HepG2 (cell line): ENCODE results near the gene TRANK1. TPM values are rescaled to one million over a fixed set of nuclear protein-coding genes. Genes with fewer than 3 reads are reported as not detected.

Experiments
- HES4 ChIP-seq: sonication (generic); formaldehyde crosslinking; IDR thresholded peaks from 2 replicates; pipeline ENCODE4 v1.9.0; 2021; ENCODE audit warnings: mild to moderate bottlenecking, missing genetic modification reagents, borderline replicate concordance
- KAT2B ChIP-seq: fragments of 150-350 bp; IDR thresholded peaks from 2 replicates; pipeline ENCODE4 v1.6.1; 2014; ENCODE audit warnings: low read depth, low read length, borderline replicate concordance
- PRMT3 ChIP-seq: sonication (generic); formaldehyde crosslinking; IDR thresholded peaks from 2 replicates; pipeline ENCODE4 v1.8.1; 2022; ENCODE audit warnings: low read depth, mild to moderate bottlenecking, moderate library complexity, missing genetic modification reagents, borderline replicate concordance
- STAG1 ChIP-seq: sonication (generic); formaldehyde crosslinking; IDR thresholded peaks from 2 replicates; pipeline ENCODE4 v1.4.0; 2020; ENCODE audit warnings: missing genetic modification reagents
- TBL1XR1 ChIP-seq: fragments of 150-350 bp; IDR thresholded peaks from 2 replicates; pipeline ENCODE4 v1.6.1; 2014; ENCODE audit warnings: borderline replicate concordance, low read length; ENCODE audit not compliant: partially characterized antibody
- TSC22D2 ChIP-seq: sonication (generic); formaldehyde crosslinking; IDR thresholded peaks from 2 replicates; pipeline ENCODE4 v1.5.1; 2020; ENCODE audit warnings: missing genetic modification reagents, mild to moderate bottlenecking, borderline replicate concordance
- ZNF205 ChIP-seq: IDR thresholded peaks from 2 replicates; pipeline ENCODE4 v1.6.1; 2018; ENCODE audit warnings: missing biosample characterization, missing genetic modification reagents
- ZNF33B ChIP-seq: sonication (generic); formaldehyde crosslinking; IDR thresholded peaks from 2 replicates; pipeline ENCODE4 v1.5.1; 2020; ENCODE audit warnings: mild to moderate bottlenecking, missing genetic modification reagents
- ZNF441 ChIP-seq: sonication (generic); formaldehyde crosslinking; IDR thresholded peaks from 2 replicates; pipeline ENCODE4 v1.7.0; 2021; ENCODE audit warnings: missing genetic modification reagents, borderline replicate concordance
- ZNF570 ChIP-seq: sonication (generic); formaldehyde crosslinking; IDR thresholded peaks from 2 replicates; pipeline ENCODE4 v1.4.0; 2020; ENCODE audit warnings: mild to moderate bottlenecking, missing genetic modification reagents, borderline replicate concordance
- ZNF644 ChIP-seq: IDR thresholded peaks from 2 replicates; pipeline ENCODE4 v1.6.1; 2016; ENCODE audit warnings: low read depth
- ZNF75D ChIP-seq: sonication (generic); formaldehyde crosslinking; IDR thresholded peaks from 2 replicates; pipeline ENCODE4 v1.8.1; 2023; ENCODE audit warnings: missing genetic modification reagents, mild to moderate bottlenecking, borderline replicate concordance
- ZNF792 ChIP-seq: IDR thresholded peaks from 2 replicates; pipeline ENCODE4 v1.6.1; 2016
- polyA plus RNA-seq, 8 experiments: library from polyadenylated mRNA; depleted of rRNA in 3 of 8; stranded (reverse) in 7 of 8; unstranded in 1 of 8; fragments of >200 nt; fragmentation: Illumina TruSeq in 4 of 8; extraction: Trizol in 4 of 8; gene quantifications; 2 replicates each; pipeline versions ENCODE4 v1.2.1 to v1.2.3, GENCODE V29; 2011 to 2016; ENCODE audit warnings: low read depth in 4 of 8, missing spikeins in 1 of 8, mixed read lengths in 1 of 8; ENCODE audit not compliant: insufficient read depth in 1 of 8
- total RNA-seq, 5 experiments: library from RNA; depleted of rRNA; stranded (reverse); fragments of >200 nt; fragmentation: Illumina TruSeq; extraction: Trizol; gene quantifications; 2 replicates each; pipeline ENCODE4 v1.2.3, GENCODE V29; 2016; ENCODE audit warnings: low read depth in 1 of 5
- TF ChIP-seq, protein P1 (sequence below): sonication (generic); formaldehyde crosslinking; IDR thresholded peaks from 2 replicates; pipeline ENCODE4 v1.4.0; 2020; ENCODE audit warnings: mild to moderate bottlenecking, missing genetic modification reagents
- TF ChIP-seq, protein P2 (sequence below): sonication (generic); formaldehyde crosslinking; IDR thresholded peaks from 2 replicates; pipeline ENCODE4 v1.4.0; 2020; ENCODE audit warnings: low read depth, mild to moderate bottlenecking, missing genetic modification reagents
- TF ChIP-seq, protein P3 (sequence below): sonication (generic); formaldehyde crosslinking; IDR thresholded peaks from 2 replicates; pipeline ENCODE4 v1.4.0; 2020; ENCODE audit warnings: missing genetic modification reagents

The TRANK1 gene
- total and polyA plus RNA-seq, 2 of the 13 experiments (the other 11 are each of a cell fraction or from before 2014, with no cell fraction given): 0.13 to 0.32 TPM

DNA sequence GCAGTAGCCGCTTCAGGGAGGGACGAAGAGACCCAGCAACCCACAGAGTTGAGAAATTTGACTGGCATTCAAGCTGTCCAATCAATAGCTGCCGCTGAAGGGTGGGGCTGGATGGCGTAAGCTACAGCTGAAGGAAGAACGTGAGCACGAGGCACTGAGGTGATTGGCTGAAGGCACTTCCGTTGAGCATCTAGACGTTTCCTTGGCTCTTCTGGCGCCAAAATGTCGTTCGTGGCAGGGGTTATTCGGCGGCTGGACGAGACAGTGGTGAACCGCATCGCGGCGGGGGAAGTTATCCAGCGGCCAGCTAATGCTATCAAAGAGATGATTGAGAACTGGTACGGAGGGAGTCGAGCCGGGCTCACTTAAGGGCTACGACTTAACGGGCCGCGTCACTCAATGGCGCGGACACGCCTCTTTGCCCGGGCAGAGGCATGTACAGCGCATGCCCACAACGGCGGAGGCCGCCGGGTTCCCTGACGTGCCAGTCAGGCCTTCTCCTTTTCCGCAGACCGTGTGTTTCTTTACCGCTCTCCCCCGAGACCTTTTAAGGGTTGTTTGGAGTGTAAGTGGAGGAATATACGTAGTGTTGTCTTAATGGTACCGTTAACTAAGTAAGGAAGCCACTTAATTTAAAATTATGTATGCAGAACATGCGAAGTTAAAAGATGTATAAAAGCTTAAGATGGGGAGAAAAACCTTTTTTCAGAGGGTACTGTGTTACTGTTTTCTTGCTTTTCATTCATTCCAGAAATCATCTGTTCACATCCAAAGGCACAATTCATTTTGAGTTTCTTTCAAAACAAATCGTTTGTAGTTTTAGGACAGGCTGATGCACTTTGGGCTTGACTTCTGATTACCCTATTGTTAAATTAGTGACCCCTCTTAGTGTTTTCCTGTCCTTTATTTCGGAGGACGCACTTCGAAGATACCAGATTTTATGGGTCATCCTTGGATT lies 48.8 kb upstream of the TRANK1 start, which contains the start of gene MLH1 (continued):
- TF ChIP-seq ZNF75D (CRISPR knock-in tag): no peak
- TF ChIP-seq HES4 (CRISPR knock-in tag): peak; percentile 72
- no peak for TF ChIP-seq PRMT3 (CRISPR knock-in tag)
- no peak for TF ChIP-seq KAT2B
- no peak for TF ChIP-seq ZNF441 (CRISPR knock-in tag)
- TF ChIP-seq ZNF792 (CRISPR knock-in tag): no peak
- TF ChIP-seq ZNF33B (CRISPR knock-in tag): no peak; the same call in 1 of the 2 replicates
- TF ChIP-seq, protein P1, sequence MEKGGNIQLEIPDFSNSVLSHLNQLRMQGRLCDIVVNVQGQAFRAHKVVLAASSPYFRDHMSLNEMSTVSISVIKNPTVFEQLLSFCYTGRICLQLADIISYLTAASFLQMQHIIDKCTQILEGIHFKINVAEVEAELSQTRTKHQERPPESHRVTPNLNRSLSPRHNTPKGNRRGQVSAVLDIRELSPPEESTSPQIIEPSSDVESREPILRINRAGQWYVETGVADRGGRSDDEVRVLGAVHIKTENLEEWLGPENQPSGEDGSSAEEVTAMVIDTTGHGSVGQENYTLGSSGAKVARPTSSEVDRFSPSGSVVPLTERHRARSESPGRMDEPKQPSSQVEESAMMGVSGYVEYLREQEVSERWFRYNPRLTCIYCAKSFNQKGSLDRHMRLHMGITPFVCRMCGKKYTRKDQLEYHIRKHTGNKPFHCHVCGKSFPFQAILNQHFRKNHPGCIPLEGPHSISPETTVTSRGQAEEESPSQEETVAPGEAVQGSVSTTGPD (CRISPR knock-in tag): no peak
- no peak for TF ChIP-seq TBL1XR1
- TF ChIP-seq, protein P2, sequence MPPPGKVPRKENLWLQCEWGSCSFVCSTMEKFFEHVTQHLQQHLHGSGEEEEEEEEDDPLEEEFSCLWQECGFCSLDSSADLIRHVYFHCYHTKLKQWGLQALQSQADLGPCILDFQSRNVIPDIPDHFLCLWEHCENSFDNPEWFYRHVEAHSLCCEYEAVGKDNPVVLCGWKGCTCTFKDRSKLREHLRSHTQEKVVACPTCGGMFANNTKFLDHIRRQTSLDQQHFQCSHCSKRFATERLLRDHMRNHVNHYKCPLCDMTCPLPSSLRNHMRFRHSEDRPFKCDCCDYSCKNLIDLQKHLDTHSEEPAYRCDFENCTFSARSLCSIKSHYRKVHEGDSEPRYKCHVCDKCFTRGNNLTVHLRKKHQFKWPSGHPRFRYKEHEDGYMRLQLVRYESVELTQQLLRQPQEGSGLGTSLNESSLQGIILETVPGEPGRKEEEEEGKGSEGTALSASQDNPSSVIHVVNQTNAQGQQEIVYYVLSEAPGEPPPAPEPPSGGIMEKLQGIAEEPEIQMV (CRISPR knock-in tag): peak; percentile 62; the same call in 1 of the 2 replicates
- TF ChIP-seq STAG1 (CRISPR knock-in tag): no peak
- no peak for TF ChIP-seq ZNF205 (CRISPR knock-in tag)
- TF ChIP-seq, protein P3, sequence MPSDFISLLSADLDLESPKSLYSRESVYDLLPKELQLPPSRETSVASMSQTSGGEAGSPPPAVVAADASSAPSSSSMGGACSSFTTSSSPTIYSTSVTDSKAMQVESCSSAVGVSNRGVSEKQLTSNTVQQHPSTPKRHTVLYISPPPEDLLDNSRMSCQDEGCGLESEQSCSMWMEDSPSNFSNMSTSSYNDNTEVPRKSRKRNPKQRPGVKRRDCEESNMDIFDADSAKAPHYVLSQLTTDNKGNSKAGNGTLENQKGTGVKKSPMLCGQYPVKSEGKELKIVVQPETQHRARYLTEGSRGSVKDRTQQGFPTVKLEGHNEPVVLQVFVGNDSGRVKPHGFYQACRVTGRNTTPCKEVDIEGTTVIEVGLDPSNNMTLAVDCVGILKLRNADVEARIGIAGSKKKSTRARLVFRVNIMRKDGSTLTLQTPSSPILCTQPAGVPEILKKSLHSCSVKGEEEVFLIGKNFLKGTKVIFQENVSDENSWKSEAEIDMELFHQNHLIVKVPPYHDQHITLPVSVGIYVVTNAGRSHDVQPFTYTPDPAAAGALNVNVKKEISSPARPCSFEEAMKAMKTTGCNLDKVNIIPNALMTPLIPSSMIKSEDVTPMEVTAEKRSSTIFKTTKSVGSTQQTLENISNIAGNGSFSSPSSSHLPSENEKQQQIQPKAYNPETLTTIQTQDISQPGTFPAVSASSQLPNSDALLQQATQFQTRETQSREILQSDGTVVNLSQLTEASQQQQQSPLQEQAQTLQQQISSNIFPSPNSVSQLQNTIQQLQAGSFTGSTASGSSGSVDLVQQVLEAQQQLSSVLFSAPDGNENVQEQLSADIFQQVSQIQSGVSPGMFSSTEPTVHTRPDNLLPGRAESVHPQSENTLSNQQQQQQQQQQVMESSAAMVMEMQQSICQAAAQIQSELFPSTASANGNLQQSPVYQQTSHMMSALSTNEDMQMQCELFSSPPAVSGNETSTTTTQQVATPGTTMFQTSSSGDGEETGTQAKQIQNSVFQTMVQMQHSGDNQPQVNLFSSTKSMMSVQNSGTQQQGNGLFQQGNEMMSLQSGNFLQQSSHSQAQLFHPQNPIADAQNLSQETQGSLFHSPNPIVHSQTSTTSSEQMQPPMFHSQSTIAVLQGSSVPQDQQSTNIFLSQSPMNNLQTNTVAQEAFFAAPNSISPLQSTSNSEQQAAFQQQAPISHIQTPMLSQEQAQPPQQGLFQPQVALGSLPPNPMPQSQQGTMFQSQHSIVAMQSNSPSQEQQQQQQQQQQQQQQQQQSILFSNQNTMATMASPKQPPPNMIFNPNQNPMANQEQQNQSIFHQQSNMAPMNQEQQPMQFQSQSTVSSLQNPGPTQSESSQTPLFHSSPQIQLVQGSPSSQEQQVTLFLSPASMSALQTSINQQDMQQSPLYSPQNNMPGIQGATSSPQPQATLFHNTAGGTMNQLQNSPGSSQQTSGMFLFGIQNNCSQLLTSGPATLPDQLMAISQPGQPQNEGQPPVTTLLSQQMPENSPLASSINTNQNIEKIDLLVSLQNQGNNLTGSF: no peak
- no peak; the same call in 1 of the 2 replicates for TF ChIP-seq ZNF644 (CRISPR knock-in tag)
- TF ChIP-seq TSC22D2 (CRISPR knock-in tag): no peak
- no peak; the same call in 1 of the 2 replicates for TF ChIP-seq ZNF570
